ENCODE results near the gene TIMP4. TPM values are rescaled to one million over a fixed set of nuclear protein-coding genes. Genes with fewer than 3 reads are reported as not detected.

The TIMP4 gene
- total RNA-seq, 3 donors from 2014 or later: 1.2 to 8.7 (median 3.6) TPM

GRCh38 chr3:12180631-12181030, 21.9 kb upstream of the TIMP4 start:
- H3K36me3 ChIP-seq (ENCODE audit: low read depth): no peaks in the 10 kb centered on the region
- intact Hi-C loops (cut with DNase I, micrococcal nuclease): no loop called here
- TF ChIP-seq, protein P1, sequence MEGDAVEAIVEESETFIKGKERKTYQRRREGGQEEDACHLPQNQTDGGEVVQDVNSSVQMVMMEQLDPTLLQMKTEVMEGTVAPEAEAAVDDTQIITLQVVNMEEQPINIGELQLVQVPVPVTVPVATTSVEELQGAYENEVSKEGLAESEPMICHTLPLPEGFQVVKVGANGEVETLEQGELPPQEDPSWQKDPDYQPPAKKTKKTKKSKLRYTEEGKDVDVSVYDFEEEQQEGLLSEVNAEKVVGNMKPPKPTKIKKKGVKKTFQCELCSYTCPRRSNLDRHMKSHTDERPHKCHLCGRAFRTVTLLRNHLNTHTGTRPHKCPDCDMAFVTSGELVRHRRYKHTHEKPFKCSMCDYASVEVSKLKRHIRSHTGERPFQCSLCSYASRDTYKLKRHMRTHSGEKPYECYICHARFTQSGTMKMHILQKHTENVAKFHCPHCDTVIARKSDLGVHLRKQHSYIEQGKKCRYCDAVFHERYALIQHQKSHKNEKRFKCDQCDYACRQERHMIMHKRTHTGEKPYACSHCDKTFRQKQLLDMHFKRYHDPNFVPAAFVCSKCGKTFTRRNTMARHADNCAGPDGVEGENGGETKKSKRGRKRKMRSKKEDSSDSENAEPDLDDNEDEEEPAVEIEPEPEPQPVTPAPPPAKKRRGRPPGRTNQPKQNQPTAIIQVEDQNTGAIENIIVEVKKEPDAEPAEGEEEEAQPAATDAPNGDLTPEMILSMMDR (IDR thresholded peaks at IDR 0.05): no peak
- no peaks in the 10 kb centered on the region for H3K9me3 ChIP-seq
- H3K4me3 ChIP-seq: no peak overlapping the region
- DNase-seq: no peak
- H3K4me1 ChIP-seq (ENCODE audit: low read depth): peaks cover 7% of the 10 kb centered on the region
- no peak for ATAC-seq

- peak; percentile 91 for ATAC-seq
- intact Hi-C loops (cut with DNase I, micrococcal nuclease): no loop called here
- DNase-seq: peak; percentile 70 to 77 (median 71)
- Histone ChIP-seq H3K36me3 (ENCODE audit: low read depth) (no peaks in the 10 kb centered on the region), H3K4me1 (ENCODE audit: low read depth) (peaks cover 7% of the 10 kb centered on the region), H3K4me3 (no peak overlapping the region), H3K9me3 (no peaks in the 10 kb centered on the region)
- TF ChIP-seq, protein P1 (IDR thresholded peaks at IDR 0.05): no peak
Measured at GRCh38 chr3:12180218-12180617, 21.5 kb upstream of the TIMP4 start.

- Histone ChIP-seq H3K9me3 (no peaks in the 10 kb centered on the region), H3K4me3 (no peak overlapping the region), H3K36me3 (ENCODE audit: low read depth) (no peaks in the 10 kb centered on the region), H3K4me1 (ENCODE audit: low read depth) (peaks cover 7% of the 10 kb centered on the region)
- DNase-seq: no peak
- ATAC-seq: no peak
- intact Hi-C loops (cut with DNase I, micrococcal nuclease): loop anchor here (5.0 kb wide), 1 partner anchor 42 kb away; no protein-coding TSS in a partner anchor
- TF ChIP-seq, protein P1 (IDR thresholded peaks at IDR 0.05): no peak
Measured at GRCh38 chr3:12179441-12179840, 20.7 kb upstream of the TIMP4 start.

GRCh38 chr3:12178091-12178820, 19.5 kb upstream of the TIMP4 start:
- ATAC-seq (no peak), DNase-seq (no peak)
- Histone ChIP-seq H3K36me3 (ENCODE audit: low read depth) (no peaks in the 10 kb centered on the region), H3K4me3 (no peak overlapping the region), H3K9me3 (no peaks in the 10 kb centered on the region), H3K4me1 (ENCODE audit: low read depth) (peaks cover 7% of the 10 kb centered on the region)
- TF ChIP-seq, protein P1 (IDR thresholded peaks at IDR 0.05): no peak
- intact Hi-C loops (cut with DNase I, micrococcal nuclease): loop anchor here (5.0 kb wide), 1 partner anchor 41 kb away; no protein-coding TSS in a partner anchor

DNA sequence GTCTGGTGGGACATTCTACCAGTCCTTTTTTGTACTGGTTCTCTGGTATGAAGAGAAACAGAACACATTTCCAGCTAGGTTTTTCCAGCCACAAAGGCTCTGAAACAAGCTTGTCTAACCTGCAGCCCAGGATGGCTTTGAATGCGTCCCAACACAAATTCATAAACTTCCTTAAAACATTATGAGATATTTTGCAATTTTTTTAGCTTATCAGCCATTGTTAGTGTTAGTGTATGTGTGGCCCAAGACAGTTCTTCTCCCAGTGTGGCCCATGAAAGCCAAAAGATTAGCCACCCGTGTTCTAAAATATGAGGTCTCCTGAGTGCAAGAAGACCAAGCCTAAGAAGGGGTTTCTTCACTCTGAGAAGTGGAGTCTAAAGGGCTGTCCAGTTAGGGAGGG, 18.4 kb upstream of the TIMP4 start:
- Histone ChIP-seq H3K9me3 (peaks cover 5% of the 10 kb centered on the region), H3K4me1 (ENCODE audit: low read depth) (peaks cover 7% of the 10 kb centered on the region), H3K36me3 (ENCODE audit: low read depth) (no peaks in the 10 kb centered on the region), H3K4me3 (no peak overlapping the region)
- no peak for ATAC-seq
- intact Hi-C loops (cut with DNase I, micrococcal nuclease): loop anchor here (5.0 kb wide), 1 partner anchor 40 kb away; no protein-coding TSS in a partner anchor
- DNase-seq: no peak
- TF ChIP-seq, protein P1 (IDR thresholded peaks at IDR 0.05): no peak

Data from mucosa of descending colon (tissue), 3 donors.